Epithelial cell of esophagus (primary cell): ENCODE measurements around the gene ACSL5.
"Not testable (repeated sequence)": the region's sequence is repeated elsewhere in the genome, so short reads cannot be mapped to it uniquely, and the experiment has no call there.

Experiments
- DNase-seq: peaks from one replicate; pipeline ENCODE4 v3.0.0; 2010; ENCODE audit warnings: low read depth
- H3K4me3 ChIP-seq: 2 replicates; pipeline ENCODE4 v1.5.1; 2011; ENCODE audit warnings: mild to moderate bottlenecking, low read length, control low read depth
- CTCF ChIP-seq: IDR thresholded peaks from 2 replicates; pipeline ENCODE4 v1.5.1; 2011; ENCODE audit warnings: low read depth, mild to moderate bottlenecking, low read length, control low read depth, inconsistent platforms; ENCODE audit not compliant: insufficient read depth; ENCODE audit errors: missing control alignments

The ACSL5 gene

GRCh38 chr10:112394475-112394875 is 20.6 kb downstream of the ACSL5 start:
- no peak overlapping the region for H3K4me3 ChIP-seq
- no peak for TF ChIP-seq CTCF
- DNase-seq = no peak

- H3K4me3 ChIP-seq = no peak overlapping the region
- DNase-seq = no peak
- no peak for TF ChIP-seq CTCF
Measured at GRCh38 chr10:112395809-112396530, 22.1 kb downstream of the ACSL5 start.

- no peak overlapping the region for H3K4me3 ChIP-seq
- no peak for DNase-seq
- no peak for TF ChIP-seq CTCF
Measured at GRCh38 chr10:112397592-112397991, 23.7 kb downstream of the ACSL5 start.

GRCh38 chr10:112402917-112403316 is 29.0 kb downstream of the ACSL5 start:
- no peak for DNase-seq
- H3K4me3 ChIP-seq = no peak overlapping the region
- no peak for TF ChIP-seq CTCF

GRCh38 chr10:112404617-112405016 is 30.7 kb downstream of the ACSL5 start:
- peak; percentile 80 for DNase-seq
- no peak overlapping the region for H3K4me3 ChIP-seq
- no peak for TF ChIP-seq CTCF

- H3K4me3 ChIP-seq, DNase-seq: not testable (repeated sequence)
Measured at GRCh38 chr10:112406806-112407205, 32.9 kb downstream of the ACSL5 start.

GRCh38 chr10:112407696-112408095 is 33.8 kb downstream of the ACSL5 start:
- no peak overlapping the region for H3K4me3 ChIP-seq
- TF ChIP-seq CTCF = no peak
- no peak for DNase-seq
